HepG2 (cell line): ENCODE measurements around the gene ABHD13.

Source experiments
- CTCF ChIP-seq: sonication (generic); formaldehyde crosslinking; IDR thresholded peaks from 2 replicates; pipeline ENCODE4 v1.5.0; 2020; ENCODE audit warnings: mild to moderate bottlenecking, missing genetic modification reagents, moderate library complexity
- FIP1L1 ChIP-seq: fragments of 200-400 bp; formaldehyde crosslinking; IDR thresholded peaks from 2 replicates; pipeline ENCODE4 v1.6.1; 2018; ENCODE audit warnings: low read depth, mild to moderate bottlenecking, low read length, moderate library complexity, borderline replicate concordance; ENCODE audit not compliant: insufficient read depth
- HHEX ChIP-seq: IDR thresholded peaks from 2 replicates; pipeline ENCODE4 v1.6.1; 2016; ENCODE audit warnings: control low read depth
- JUN ChIP-seq: sonication (generic); formaldehyde crosslinking; IDR thresholded peaks from 2 replicates; pipeline ENCODE4 v1.4.0; 2020; ENCODE audit warnings: mild to moderate bottlenecking, missing genetic modification reagents
- RAD21 ChIP-seq: fragments of 450-650 bp; formaldehyde crosslinking; IDR thresholded peaks from 2 replicates; pipeline ENCODE4 v1.5.0; 2020; ENCODE audit warnings: mild to moderate bottlenecking
- YY1 ChIP-seq: IDR thresholded peaks from 2 replicates; pipeline ENCODE4 v1.6.1; 2011; ENCODE audit warnings: low read length, low read depth, moderate library complexity, mild to moderate bottlenecking; ENCODE audit not compliant: insufficient read depth, insufficient replicate concordance
- TF ChIP-seq, protein P1 (sequence below): sonication (generic); formaldehyde crosslinking; IDR thresholded peaks from 2 replicates; pipeline ENCODE4 v1.5.1; 2020; ENCODE audit warnings: mild to moderate bottlenecking, missing genetic modification reagents, moderate library complexity
- TF ChIP-seq, protein P2 (sequence below): sonication (generic); formaldehyde crosslinking; conservative IDR thresholded peaks from 2 replicates; pipeline ENCODE4 v1.8.1; 2023; ENCODE audit warnings: missing genetic modification reagents

DNA sequence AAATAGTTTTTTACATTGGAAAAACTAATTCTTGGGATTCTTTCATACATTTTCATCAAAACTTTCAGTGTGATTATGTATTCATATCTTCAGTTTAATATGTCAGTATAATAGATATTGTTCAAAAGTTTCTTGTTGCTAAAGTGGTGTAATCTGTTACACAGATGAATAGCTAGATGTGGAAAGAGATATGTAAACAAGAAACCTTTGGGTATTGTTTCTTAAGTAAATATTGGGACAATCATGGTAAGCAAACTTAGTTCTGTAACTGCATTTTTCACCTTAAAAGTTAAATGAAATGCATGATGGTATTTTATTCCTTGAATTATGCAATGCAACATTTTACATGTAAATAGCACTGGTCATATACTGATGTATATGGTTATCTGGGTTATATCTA, 12.2 kb downstream of the ABHD13 start:
- TF ChIP-seq FIP1L1 (no peak), JUN (CRISPR knock-in tag) (no peak), CTCF (CRISPR knock-in tag) (no peak), RAD21 (CRISPR knock-in tag) (no peak), HHEX (CRISPR knock-in tag) (peak; percentile 79), YY1 (no peak)
- TF ChIP-seq, protein P1, sequence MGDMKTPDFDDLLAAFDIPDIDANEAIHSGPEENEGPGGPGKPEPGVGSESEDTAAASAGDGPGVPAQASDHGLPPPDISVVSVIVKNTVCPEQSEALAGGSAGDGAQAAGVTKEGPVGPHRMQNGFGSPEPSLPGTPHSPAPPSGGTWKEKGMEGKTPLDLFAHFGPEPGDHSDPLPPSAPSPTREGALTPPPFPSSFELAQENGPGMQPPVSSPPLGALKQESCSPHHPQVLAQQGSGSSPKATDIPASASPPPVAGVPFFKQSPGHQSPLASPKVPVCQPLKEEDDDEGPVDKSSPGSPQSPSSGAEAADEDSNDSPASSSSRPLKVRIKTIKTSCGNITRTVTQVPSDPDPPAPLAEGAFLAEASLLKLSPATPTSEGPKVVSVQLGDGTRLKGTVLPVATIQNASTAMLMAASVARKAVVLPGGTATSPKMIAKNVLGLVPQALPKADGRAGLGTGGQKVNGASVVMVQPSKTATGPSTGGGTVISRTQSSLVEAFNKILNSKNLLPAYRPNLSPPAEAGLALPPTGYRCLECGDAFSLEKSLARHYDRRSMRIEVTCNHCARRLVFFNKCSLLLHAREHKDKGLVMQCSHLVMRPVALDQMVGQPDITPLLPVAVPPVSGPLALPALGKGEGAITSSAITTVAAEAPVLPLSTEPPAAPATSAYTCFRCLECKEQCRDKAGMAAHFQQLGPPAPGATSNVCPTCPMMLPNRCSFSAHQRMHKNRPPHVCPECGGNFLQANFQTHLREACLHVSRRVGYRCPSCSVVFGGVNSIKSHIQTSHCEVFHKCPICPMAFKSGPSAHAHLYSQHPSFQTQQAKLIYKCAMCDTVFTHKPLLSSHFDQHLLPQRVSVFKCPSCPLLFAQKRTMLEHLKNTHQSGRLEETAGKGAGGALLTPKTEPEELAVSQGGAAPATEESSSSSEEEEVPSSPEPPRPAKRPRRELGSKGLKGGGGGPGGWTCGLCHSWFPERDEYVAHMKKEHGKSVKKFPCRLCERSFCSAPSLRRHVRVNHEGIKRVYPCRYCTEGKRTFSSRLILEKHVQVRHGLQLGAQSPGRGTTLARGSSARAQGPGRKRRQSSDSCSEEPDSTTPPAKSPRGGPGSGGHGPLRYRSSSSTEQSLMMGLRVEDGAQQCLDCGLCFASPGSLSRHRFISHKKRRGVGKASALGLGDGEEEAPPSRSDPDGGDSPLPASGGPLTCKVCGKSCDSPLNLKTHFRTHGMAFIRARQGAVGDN (CRISPR knock-in tag): no peak
- TF ChIP-seq, protein P2, sequence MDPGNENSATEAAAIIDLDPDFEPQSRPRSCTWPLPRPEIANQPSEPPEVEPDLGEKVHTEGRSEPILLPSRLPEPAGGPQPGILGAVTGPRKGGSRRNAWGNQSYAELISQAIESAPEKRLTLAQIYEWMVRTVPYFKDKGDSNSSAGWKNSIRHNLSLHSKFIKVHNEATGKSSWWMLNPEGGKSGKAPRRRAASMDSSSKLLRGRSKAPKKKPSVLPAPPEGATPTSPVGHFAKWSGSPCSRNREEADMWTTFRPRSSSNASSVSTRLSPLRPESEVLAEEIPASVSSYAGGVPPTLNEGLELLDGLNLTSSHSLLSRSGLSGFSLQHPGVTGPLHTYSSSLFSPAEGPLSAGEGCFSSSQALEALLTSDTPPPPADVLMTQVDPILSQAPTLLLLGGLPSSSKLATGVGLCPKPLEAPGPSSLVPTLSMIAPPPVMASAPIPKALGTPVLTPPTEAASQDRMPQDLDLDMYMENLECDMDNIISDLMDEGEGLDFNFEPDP (CRISPR knock-in tag): no peak
